A549 treated with dexamethasone at 1 μM for 4 hours (cell line): ENCODE measurements around the gene YPEL2. TPM values are rescaled to one million over a fixed set of nuclear protein-coding genes. Genes with fewer than 3 reads are reported as not detected.

ENCODE experiments used
- total RNA-seq: library from RNA; stranded (reverse); fragments of 200-300 nt; extraction: Qiagen RNA extraction; gene quantifications from 5 replicates; pipeline ENCODE4 v1.2.3, GENCODE V29; 2022

The YPEL2 gene
- total RNA-seq, result 1.7 to 3.1 TPM (median 2.7 TPM) in 5 replicates

GRCh38 chr17:59331129-59331928, at the start of gene YPEL2:
TSS of gene YPEL2 (plus strand) at chr17:59331655. CDS start at chr17:59353410, 21,755 bp downstream.

Other genes starting within 250 kb of the YPEL2 start
- 20.3 to 25.9 TPM (median 23.0 TPM) in 5 replicates for gene TRIM37, start 224.8 kb upstream of the YPEL2 start, total RNA-seq
- gene SKA2, start 176.5 kb upstream of the YPEL2 start, total RNA-seq, result 109 to 164 TPM (median 111 TPM) in 5 replicates
- 44.7 to 68.8 TPM (median 66.7 TPM) in 5 replicates for gene PRR11, start 175.9 kb upstream of the YPEL2 start, total RNA-seq
- gene SMG8, start 121.6 kb upstream of the YPEL2 start, total RNA-seq, result 26.4 to 32.9 TPM (median 28.6 TPM) in 5 replicates
- 0.37 to 0.97 TPM (median 0.64 TPM) in 5 replicates for gene GDPD1, start 111.1 kb upstream of the YPEL2 start, total RNA-seq
- 34.0 to 42.1 TPM (median 39.0 TPM) in 5 replicates for gene DHX40, start 234.0 kb downstream of the YPEL2 start, total RNA-seq